ENCODE data around the gene TUBB.

GRCh38 chr6:30743099-30744053, 23.2 kb downstream of the TUBB start:
- TF ChIP-seq, protein P1, sequence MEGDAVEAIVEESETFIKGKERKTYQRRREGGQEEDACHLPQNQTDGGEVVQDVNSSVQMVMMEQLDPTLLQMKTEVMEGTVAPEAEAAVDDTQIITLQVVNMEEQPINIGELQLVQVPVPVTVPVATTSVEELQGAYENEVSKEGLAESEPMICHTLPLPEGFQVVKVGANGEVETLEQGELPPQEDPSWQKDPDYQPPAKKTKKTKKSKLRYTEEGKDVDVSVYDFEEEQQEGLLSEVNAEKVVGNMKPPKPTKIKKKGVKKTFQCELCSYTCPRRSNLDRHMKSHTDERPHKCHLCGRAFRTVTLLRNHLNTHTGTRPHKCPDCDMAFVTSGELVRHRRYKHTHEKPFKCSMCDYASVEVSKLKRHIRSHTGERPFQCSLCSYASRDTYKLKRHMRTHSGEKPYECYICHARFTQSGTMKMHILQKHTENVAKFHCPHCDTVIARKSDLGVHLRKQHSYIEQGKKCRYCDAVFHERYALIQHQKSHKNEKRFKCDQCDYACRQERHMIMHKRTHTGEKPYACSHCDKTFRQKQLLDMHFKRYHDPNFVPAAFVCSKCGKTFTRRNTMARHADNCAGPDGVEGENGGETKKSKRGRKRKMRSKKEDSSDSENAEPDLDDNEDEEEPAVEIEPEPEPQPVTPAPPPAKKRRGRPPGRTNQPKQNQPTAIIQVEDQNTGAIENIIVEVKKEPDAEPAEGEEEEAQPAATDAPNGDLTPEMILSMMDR (conservative IDR thresholded peaks at IDR 0.05; ENCODE audit: low read length) = no peak; the same call in 1 of the 2 replicates
- TF ChIP-seq EZH2phosphoT487 (IDR thresholded peaks at IDR 0.05; ENCODE audit: borderline replicate concordance) = no peak

Measured in Loucy (cell line).